ENCODE measurements around the gene UST. TPM values are rescaled to one million over a fixed set of nuclear protein-coding genes. Genes with fewer than 3 reads are reported as not detected.

UST gene
- total RNA-seq, 1 experiment from 2014 or later, result 6.1 TPM

DNA sequence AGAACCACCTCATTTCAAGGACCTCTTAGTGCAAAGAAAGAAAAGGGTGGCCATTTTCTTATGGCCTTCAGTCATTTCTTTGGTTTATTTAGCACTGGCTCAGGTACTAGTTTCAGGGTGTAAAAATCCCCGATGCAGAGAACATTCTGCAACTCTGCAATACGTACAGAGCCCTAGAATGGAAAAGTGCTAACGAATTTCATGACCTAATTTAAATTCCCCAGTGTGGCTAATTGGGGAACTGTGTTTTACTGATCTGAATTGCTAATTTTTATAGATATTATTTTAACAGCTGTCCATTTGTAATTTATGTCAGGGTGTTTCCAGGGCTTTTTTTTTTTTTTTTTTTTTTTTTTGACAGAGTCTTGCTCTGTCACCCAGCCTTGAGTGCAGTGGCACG is 160.7 kb downstream of the UST start:
- ChIA-PET CTCF (no interaction called here), POLR2A (no interaction called here), RAD21 (ENCODE audit: low non-redundant PET in 1 of 2, low total read pairs in 2 of 2, uncharacterized antibody in 2 of 2, unreplicated experiment in 2 of 2) (no interaction called here)
- intact Hi-C loops (cut with micrococcal nuclease), result no loop called here
- no peak for ATAC-seq
- H3K27ac ChIP-seq (ENCODE audit: low read depth, low read length), result no peak overlapping the region
- no TSS peak for BruUV-seq (replicated peaks)
- no peaks in the 10 kb centered on the region for H3K9me3 ChIP-seq (ENCODE audit: control insufficient read depth in 1 of 2, insufficient read depth in 1 of 2, low read depth in 1 of 2, low read length in 2 of 2)
- DNase-seq (ENCODE audit: low read depth, low spot score), result no peak
- TF ChIP-seq EZH2phosphoT487 (IDR thresholded peaks at IDR 0.05; ENCODE audit: borderline replicate concordance), result no peak
- no peak for TF ChIP-seq SIN3A (IDR thresholded peaks at IDR 0.05; ENCODE audit: low read depth)
- no peak for TF ChIP-seq SP1 (IDR thresholded peaks at IDR 0.05; ENCODE audit: low read depth)
- TF ChIP-seq, protein P1, sequence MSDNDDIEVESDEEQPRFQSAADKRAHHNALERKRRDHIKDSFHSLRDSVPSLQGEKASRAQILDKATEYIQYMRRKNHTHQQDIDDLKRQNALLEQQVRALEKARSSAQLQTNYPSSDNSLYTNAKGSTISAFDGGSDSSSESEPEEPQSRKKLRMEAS (IDR thresholded peaks at IDR 0.05), result no peak
- no peak for TF ChIP-seq CEBPB (IDR thresholded peaks at IDR 0.05; ENCODE audit: low read depth)
- no peak for TF ChIP-seq JUND (IDR thresholded peaks at IDR 0.05)
- no peak for TF ChIP-seq EZH2 (IDR thresholded peaks at IDR 0.05)
- no peak for TF ChIP-seq YY1 (IDR thresholded peaks at IDR 0.05; ENCODE audit: extremely low read depth, insufficient replicate concordance, low read depth, low read length)
- TF ChIP-seq, protein P2, sequence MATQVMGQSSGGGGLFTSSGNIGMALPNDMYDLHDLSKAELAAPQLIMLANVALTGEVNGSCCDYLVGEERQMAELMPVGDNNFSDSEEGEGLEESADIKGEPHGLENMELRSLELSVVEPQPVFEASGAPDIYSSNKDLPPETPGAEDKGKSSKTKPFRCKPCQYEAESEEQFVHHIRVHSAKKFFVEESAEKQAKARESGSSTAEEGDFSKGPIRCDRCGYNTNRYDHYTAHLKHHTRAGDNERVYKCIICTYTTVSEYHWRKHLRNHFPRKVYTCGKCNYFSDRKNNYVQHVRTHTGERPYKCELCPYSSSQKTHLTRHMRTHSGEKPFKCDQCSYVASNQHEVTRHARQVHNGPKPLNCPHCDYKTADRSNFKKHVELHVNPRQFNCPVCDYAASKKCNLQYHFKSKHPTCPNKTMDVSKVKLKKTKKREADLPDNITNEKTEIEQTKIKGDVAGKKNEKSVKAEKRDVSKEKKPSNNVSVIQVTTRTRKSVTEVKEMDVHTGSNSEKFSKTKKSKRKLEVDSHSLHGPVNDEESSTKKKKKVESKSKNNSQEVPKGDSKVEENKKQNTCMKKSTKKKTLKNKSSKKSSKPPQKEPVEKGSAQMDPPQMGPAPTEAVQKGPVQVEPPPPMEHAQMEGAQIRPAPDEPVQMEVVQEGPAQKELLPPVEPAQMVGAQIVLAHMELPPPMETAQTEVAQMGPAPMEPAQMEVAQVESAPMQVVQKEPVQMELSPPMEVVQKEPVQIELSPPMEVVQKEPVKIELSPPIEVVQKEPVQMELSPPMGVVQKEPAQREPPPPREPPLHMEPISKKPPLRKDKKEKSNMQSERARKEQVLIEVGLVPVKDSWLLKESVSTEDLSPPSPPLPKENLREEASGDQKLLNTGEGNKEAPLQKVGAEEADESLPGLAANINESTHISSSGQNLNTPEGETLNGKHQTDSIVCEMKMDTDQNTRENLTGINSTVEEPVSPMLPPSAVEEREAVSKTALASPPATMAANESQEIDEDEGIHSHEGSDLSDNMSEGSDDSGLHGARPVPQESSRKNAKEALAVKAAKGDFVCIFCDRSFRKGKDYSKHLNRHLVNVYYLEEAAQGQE (IDR thresholded peaks at IDR 0.05; ENCODE audit: low read depth), result no peak
- TF ChIP-seq, protein P3, sequence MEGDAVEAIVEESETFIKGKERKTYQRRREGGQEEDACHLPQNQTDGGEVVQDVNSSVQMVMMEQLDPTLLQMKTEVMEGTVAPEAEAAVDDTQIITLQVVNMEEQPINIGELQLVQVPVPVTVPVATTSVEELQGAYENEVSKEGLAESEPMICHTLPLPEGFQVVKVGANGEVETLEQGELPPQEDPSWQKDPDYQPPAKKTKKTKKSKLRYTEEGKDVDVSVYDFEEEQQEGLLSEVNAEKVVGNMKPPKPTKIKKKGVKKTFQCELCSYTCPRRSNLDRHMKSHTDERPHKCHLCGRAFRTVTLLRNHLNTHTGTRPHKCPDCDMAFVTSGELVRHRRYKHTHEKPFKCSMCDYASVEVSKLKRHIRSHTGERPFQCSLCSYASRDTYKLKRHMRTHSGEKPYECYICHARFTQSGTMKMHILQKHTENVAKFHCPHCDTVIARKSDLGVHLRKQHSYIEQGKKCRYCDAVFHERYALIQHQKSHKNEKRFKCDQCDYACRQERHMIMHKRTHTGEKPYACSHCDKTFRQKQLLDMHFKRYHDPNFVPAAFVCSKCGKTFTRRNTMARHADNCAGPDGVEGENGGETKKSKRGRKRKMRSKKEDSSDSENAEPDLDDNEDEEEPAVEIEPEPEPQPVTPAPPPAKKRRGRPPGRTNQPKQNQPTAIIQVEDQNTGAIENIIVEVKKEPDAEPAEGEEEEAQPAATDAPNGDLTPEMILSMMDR (IDR thresholded peaks at IDR 0.05 in 2 of 3, conservative IDR thresholded peaks at IDR 0.05 in 1 of 3; ENCODE audit: borderline replicate concordance in 1 of 3, insufficient read depth in 1 of 3, low read depth in 2 of 3, low read length in 2 of 3), result no peak
- TF ChIP-seq, protein P4, sequence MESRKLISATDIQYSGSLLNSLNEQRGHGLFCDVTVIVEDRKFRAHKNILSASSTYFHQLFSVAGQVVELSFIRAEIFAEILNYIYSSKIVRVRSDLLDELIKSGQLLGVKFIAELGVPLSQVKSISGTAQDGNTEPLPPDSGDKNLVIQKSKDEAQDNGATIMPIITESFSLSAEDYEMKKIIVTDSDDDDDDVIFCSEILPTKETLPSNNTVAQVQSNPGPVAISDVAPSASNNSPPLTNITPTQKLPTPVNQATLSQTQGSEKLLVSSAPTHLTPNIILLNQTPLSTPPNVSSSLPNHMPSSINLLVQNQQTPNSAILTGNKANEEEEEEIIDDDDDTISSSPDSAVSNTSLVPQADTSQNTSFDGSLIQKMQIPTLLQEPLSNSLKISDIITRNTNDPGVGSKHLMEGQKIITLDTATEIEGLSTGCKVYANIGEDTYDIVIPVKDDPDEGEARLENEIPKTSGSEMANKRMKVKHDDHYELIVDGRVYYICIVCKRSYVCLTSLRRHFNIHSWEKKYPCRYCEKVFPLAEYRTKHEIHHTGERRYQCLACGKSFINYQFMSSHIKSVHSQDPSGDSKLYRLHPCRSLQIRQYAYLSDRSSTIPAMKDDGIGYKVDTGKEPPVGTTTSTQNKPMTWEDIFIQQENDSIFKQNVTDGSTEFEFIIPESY (IDR thresholded peaks at IDR 0.05; ENCODE audit: extremely low read depth, insufficient replicate concordance, low read length), result no peak
- no peaks in the 10 kb centered on the region for H3K79me2 ChIP-seq (ENCODE audit: insufficient read depth, low read length)
- H2AFZ ChIP-seq (ENCODE audit: low read depth, low read length, poor library complexity, severe bottlenecking), result no peak overlapping the region
- H4K20me1 ChIP-seq (ENCODE audit: insufficient read depth), result no peaks in the 10 kb centered on the region
- no peak overlapping the region for H3K4me2 ChIP-seq (ENCODE audit: low read length)
- H3K9me2 ChIP-seq (ENCODE audit: insufficient read depth), result no peaks in the 10 kb centered on the region
- H3K36me3 ChIP-seq (ENCODE audit: control insufficient read depth in 1 of 2, insufficient read depth in 2 of 2, low read length in 2 of 2), result no peaks in the 10 kb centered on the region
- no peaks in the 10 kb centered on the region for H3K27me3 ChIP-seq (ENCODE audit: insufficient read depth, low read length)
- no peak overlapping the region for H3K4me3 ChIP-seq (replicated peaks in 1 of 2; ENCODE audit: low read depth in 1 of 2, low read length in 2 of 2)
- H3K9ac ChIP-seq (ENCODE audit: low read length), result no peak overlapping the region
- H3K4me1 ChIP-seq (ENCODE audit: control insufficient read depth in 1 of 2, insufficient read depth in 2 of 2, low read length in 2 of 2), result no peaks in the 10 kb centered on the region
